ENCODE data around the gene ARNT2. TPM values are rescaled to one million over a fixed set of nuclear protein-coding genes. Genes with fewer than 3 reads are reported as not detected.

The ARNT2 gene
- total and polyA plus RNA-seq, 2 experiments from 2014 or later, result 3.9 to 5.3 TPM

- Histone ChIP-seq H3K9me3 (ENCODE audit: low read depth) (no peaks in the 10 kb centered on the region), H3K27me3 (no peaks in the 10 kb centered on the region), H4K20me1 (ENCODE audit: insufficient read depth, poor library complexity, severe bottlenecking) (no peaks in the 10 kb centered on the region), H3K4me1 (ENCODE audit: insufficient read depth) (no peaks in the 10 kb centered on the region), H3K9me2 (replicated peaks; ENCODE audit: insufficient read depth) (no peaks in the 10 kb centered on the region), H2AFZ (no peak overlapping the region), H3K36me3 (replicated peaks; ENCODE audit: insufficient read depth, low read depth) (no peaks in the 10 kb centered on the region), H3K4me2 (no peak overlapping the region), H3K27ac (no peak overlapping the region), H3K79me2 (no peaks in the 10 kb centered on the region), H3K4me3 (no peak overlapping the region)
- no peak for DNase-seq (ENCODE audit: low spot score)
- TF ChIP-seq EZH2phosphoT487 (IDR thresholded peaks at IDR 0.05; ENCODE audit: low read depth, severe bottlenecking, unreplicated experiment) (no peak), CTCF (IDR thresholded peaks at IDR 0.05; ENCODE audit: poor library complexity) (no peak), EZH2 (IDR thresholded peaks at IDR 0.05; ENCODE audit: borderline replicate concordance) (no peak)
- 98% methylated on average over 6 of the region's 6 CpGs for WGBS (ENCODE audit: low lambda C conversion rate, missing lambda C conversion rate)
These were observed 38.7 kb downstream of the ARNT2 start for GRCh38 chr15:80442728-80443403.

GRCh38 chr15:80444680-80445251, 40.6 kb downstream of the ARNT2 start:
- no peaks in the 10 kb centered on the region for H4K20me1 ChIP-seq (ENCODE audit: insufficient read depth, poor library complexity, severe bottlenecking)
- WGBS (ENCODE audit: low lambda C conversion rate, missing lambda C conversion rate), result 94% methylated on average over 4 of the region's 4 CpGs
- H3K36me3 ChIP-seq (replicated peaks; ENCODE audit: insufficient read depth, low read depth), result no peaks in the 10 kb centered on the region
- no peaks in the 10 kb centered on the region for H3K9me2 ChIP-seq (replicated peaks; ENCODE audit: insufficient read depth)
- H3K4me3 ChIP-seq, result no peak overlapping the region
- H3K9me3 ChIP-seq (ENCODE audit: low read depth), result no peaks in the 10 kb centered on the region
- H3K4me2 ChIP-seq, result no peak overlapping the region
- no peak for DNase-seq (ENCODE audit: low spot score)
- no peaks in the 10 kb centered on the region for H3K79me2 ChIP-seq
- H2AFZ ChIP-seq, result no peak overlapping the region
- H3K27ac ChIP-seq, result no peak overlapping the region
- H3K4me1 ChIP-seq (ENCODE audit: insufficient read depth), result no peaks in the 10 kb centered on the region
- H3K27me3 ChIP-seq, result no peaks in the 10 kb centered on the region
- no peak for TF ChIP-seq CTCF (IDR thresholded peaks at IDR 0.05; ENCODE audit: poor library complexity)
- TF ChIP-seq EZH2 (IDR thresholded peaks at IDR 0.05; ENCODE audit: borderline replicate concordance), result no peak
- no peak for TF ChIP-seq EZH2phosphoT487 (IDR thresholded peaks at IDR 0.05; ENCODE audit: low read depth, severe bottlenecking, unreplicated experiment)

GRCh38 chr15:80445300-80446041, 41.3 kb downstream of the ARNT2 start:
- WGBS (ENCODE audit: low lambda C conversion rate, missing lambda C conversion rate), result 79% methylated on average over 13 of the region's 13 CpGs

More at GRCh38 chr15:80445300-80446041, 41.3 kb downstream of the ARNT2 start:
- Histone ChIP-seq H3K9me3 (ENCODE audit: low read depth) (no peaks in the 10 kb centered on the region), H3K79me2 (no peaks in the 10 kb centered on the region), H3K36me3 (replicated peaks; ENCODE audit: insufficient read depth, low read depth) (no peaks in the 10 kb centered on the region), H3K27ac (no peak overlapping the region), H3K4me3 (no peak overlapping the region), H3K4me2 (no peak overlapping the region), H4K20me1 (ENCODE audit: insufficient read depth, poor library complexity, severe bottlenecking) (no peaks in the 10 kb centered on the region), H2AFZ (no peak overlapping the region), H3K4me1 (ENCODE audit: insufficient read depth) (no peaks in the 10 kb centered on the region), H3K9me2 (replicated peaks; ENCODE audit: insufficient read depth) (no peaks in the 10 kb centered on the region), H3K27me3 (no peaks in the 10 kb centered on the region)
- no peak for TF ChIP-seq CTCF (IDR thresholded peaks at IDR 0.05; ENCODE audit: poor library complexity)
- no peak for TF ChIP-seq EZH2 (IDR thresholded peaks at IDR 0.05; ENCODE audit: borderline replicate concordance)
- no peak for TF ChIP-seq EZH2phosphoT487 (IDR thresholded peaks at IDR 0.05; ENCODE audit: low read depth, severe bottlenecking, unreplicated experiment)
- DNase-seq (ENCODE audit: low spot score), result no peak

Measured in hepatocyte (in vitro differentiated cells).